ENCODE measurements around the gene RCOR1.

- no peak for TF ChIP-seq CTCF (IDR thresholded peaks at IDR 0.05)
- no peak for TF ChIP-seq EZH2 (IDR thresholded peaks at IDR 0.05; ENCODE audit: borderline replicate concordance, insufficient read depth, low read depth, low read length, poor library complexity, severe bottlenecking)
These were observed 104.5 kb downstream of the RCOR1 start for GRCh38 chr14:102696856-102697495.

Measured in B cell (primary cell).